Measurements from ENCODE around the gene WIF1.

WIF1 gene

GRCh38 chr12:65106948-65107347 is 14.2 kb downstream of the WIF1 start:
- no peak for DNase-seq (ENCODE audit: low spot score in 2 of 2)
- Mint-ChIP-seq H3K9me3 (no peaks in the 10 kb centered on the region), H3K36me3 (ENCODE audit: insufficient read depth) (no peaks in the 10 kb centered on the region), H3K27ac (ENCODE audit: low read depth) (no peak overlapping the region), H3K4me3 (no peak overlapping the region), H3K27me3 (peaks cover 22% of the 10 kb centered on the region), H3K4me1 (no peaks in the 10 kb centered on the region)
- ATAC-seq (replicated peaks; ENCODE audit: extremely low read depth, poor library complexity, severe bottlenecking), result no peak

GRCh38 chr12:65100140-65100539 is 21.0 kb downstream of the WIF1 start:
- no peak for ATAC-seq (replicated peaks; ENCODE audit: extremely low read depth, poor library complexity, severe bottlenecking)
- no peak overlapping the region for H3K4me3 Mint-ChIP-seq
- peaks cover 60% of the 10 kb centered on the region for H3K27me3 Mint-ChIP-seq
- no peaks in the 10 kb centered on the region for H3K36me3 Mint-ChIP-seq (ENCODE audit: insufficient read depth)
- H3K27ac Mint-ChIP-seq (ENCODE audit: low read depth), result no peak overlapping the region
- DNase-seq (ENCODE audit: low spot score in 2 of 2), result no peak
- H3K9me3 Mint-ChIP-seq, result no peaks in the 10 kb centered on the region
- no peaks in the 10 kb centered on the region for H3K4me1 Mint-ChIP-seq

- no peak overlapping the region for H3K27ac Mint-ChIP-seq (ENCODE audit: low read depth)
- no peak overlapping the region for H3K4me3 Mint-ChIP-seq
- ATAC-seq (replicated peaks; ENCODE audit: extremely low read depth, poor library complexity, severe bottlenecking) (no peak), DNase-seq (ENCODE audit: low spot score in 2 of 2) (no peak)
- no peaks in the 10 kb centered on the region for H3K4me1 Mint-ChIP-seq
- H3K36me3 Mint-ChIP-seq (ENCODE audit: insufficient read depth), result no peaks in the 10 kb centered on the region
- no peaks in the 10 kb centered on the region for H3K9me3 Mint-ChIP-seq
- H3K27me3 Mint-ChIP-seq, result peaks cover 70% of the 10 kb centered on the region
These were observed 21.9 kb downstream of the WIF1 start for GRCh38 chr12:65099182-65099581.

GRCh38 chr12:65098364-65098763 is 22.7 kb downstream of the WIF1 start:
- Mint-ChIP-seq H3K36me3 (ENCODE audit: insufficient read depth) (no peaks in the 10 kb centered on the region), H3K27me3 (peaks cover 73% of the 10 kb centered on the region), H3K4me1 (no peaks in the 10 kb centered on the region), H3K4me3 (no peak overlapping the region), H3K9me3 (no peaks in the 10 kb centered on the region), H3K27ac (ENCODE audit: low read depth) (no peak overlapping the region)
- DNase-seq (ENCODE audit: low spot score in 2 of 2) (no peak), ATAC-seq (replicated peaks; ENCODE audit: extremely low read depth, poor library complexity, severe bottlenecking) (no peak)

GRCh38 chr12:65094722-65095121 is 26.4 kb downstream of the WIF1 start:
- DNase-seq (ENCODE audit: low spot score in 2 of 2), result no peak
- Mint-ChIP-seq H3K4me3 (no peak overlapping the region), H3K27me3 (peaks cover 68% of the 10 kb centered on the region), H3K36me3 (ENCODE audit: insufficient read depth) (no peaks in the 10 kb centered on the region), H3K4me1 (no peaks in the 10 kb centered on the region), H3K9me3 (no peaks in the 10 kb centered on the region), H3K27ac (ENCODE audit: low read depth) (no peak overlapping the region)
- no peak for ATAC-seq (replicated peaks; ENCODE audit: extremely low read depth, poor library complexity, severe bottlenecking)

GRCh38 chr12:65093606-65094005 is 27.5 kb downstream of the WIF1 start:
- no peak overlapping the region for H3K4me3 Mint-ChIP-seq
- no peaks in the 10 kb centered on the region for H3K4me1 Mint-ChIP-seq
- no peaks in the 10 kb centered on the region for H3K36me3 Mint-ChIP-seq (ENCODE audit: insufficient read depth)
- no peak overlapping the region for H3K27ac Mint-ChIP-seq (ENCODE audit: low read depth)
- DNase-seq (ENCODE audit: low spot score in 2 of 2), result no peak
- no peaks in the 10 kb centered on the region for H3K9me3 Mint-ChIP-seq
- no peak for ATAC-seq (replicated peaks; ENCODE audit: extremely low read depth, poor library complexity, severe bottlenecking)
- peaks cover 58% of the 10 kb centered on the region for H3K27me3 Mint-ChIP-seq

GRCh38 chr12:65090461-65090860 is 30.6 kb downstream of the WIF1 start:
- Mint-ChIP-seq H3K9me3 (no peaks in the 10 kb centered on the region), H3K4me1 (no peaks in the 10 kb centered on the region), H3K4me3 (no peak overlapping the region), H3K36me3 (ENCODE audit: insufficient read depth) (no peaks in the 10 kb centered on the region), H3K27ac (ENCODE audit: low read depth) (no peak overlapping the region), H3K27me3 (peaks cover 36% of the 10 kb centered on the region)
- ATAC-seq (replicated peaks; ENCODE audit: extremely low read depth, poor library complexity, severe bottlenecking), result no peak
- no peak for DNase-seq (ENCODE audit: low spot score in 2 of 2)

- ATAC-seq (replicated peaks; ENCODE audit: extremely low read depth, poor library complexity, severe bottlenecking) (no peak), DNase-seq (ENCODE audit: low spot score in 2 of 2) (no peak)
- no peak overlapping the region for H3K4me3 Mint-ChIP-seq
- no peak overlapping the region for H3K27ac Mint-ChIP-seq (ENCODE audit: low read depth)
- H3K9me3 Mint-ChIP-seq, result no peaks in the 10 kb centered on the region
- H3K27me3 Mint-ChIP-seq, result peaks cover 37% of the 10 kb centered on the region
- no peaks in the 10 kb centered on the region for H3K4me1 Mint-ChIP-seq
- H3K36me3 Mint-ChIP-seq (ENCODE audit: insufficient read depth), result no peaks in the 10 kb centered on the region
These were observed 34.9 kb downstream of the WIF1 start for GRCh38 chr12:65086236-65086635.

- DNase-seq (ENCODE audit: low spot score in 2 of 2), result no peak
- Mint-ChIP-seq H3K27me3 (peaks cover 37% of the 10 kb centered on the region), H3K4me3 (no peak overlapping the region), H3K36me3 (ENCODE audit: insufficient read depth) (no peaks in the 10 kb centered on the region), H3K4me1 (no peaks in the 10 kb centered on the region), H3K9me3 (no peaks in the 10 kb centered on the region), H3K27ac (ENCODE audit: low read depth) (no peak overlapping the region)
- ATAC-seq (replicated peaks; ENCODE audit: extremely low read depth, poor library complexity, severe bottlenecking), result no peak
These were observed 36.5 kb downstream of the WIF1 start for GRCh38 chr12:65084579-65084978.

- Mint-ChIP-seq H3K27ac (ENCODE audit: low read depth) (no peak overlapping the region), H3K4me1 (no peaks in the 10 kb centered on the region), H3K9me3 (no peaks in the 10 kb centered on the region), H3K27me3 (peaks cover 47% of the 10 kb centered on the region), H3K4me3 (no peak overlapping the region), H3K36me3 (ENCODE audit: insufficient read depth) (no peaks in the 10 kb centered on the region)
- ATAC-seq (replicated peaks; ENCODE audit: extremely low read depth, poor library complexity, severe bottlenecking) (no peak), DNase-seq (ENCODE audit: low spot score in 2 of 2) (no peak)
These were observed 37.5 kb downstream of the WIF1 start for GRCh38 chr12:65083581-65083980.

- H3K9me3 Mint-ChIP-seq, result no peaks in the 10 kb centered on the region
These were observed 38.7 kb downstream of the WIF1 start for GRCh38 chr12:65082406-65082805.

GRCh38 chr12:65081496-65081895 is 39.6 kb downstream of the WIF1 start:
- Mint-ChIP-seq H3K27me3 (peaks cover 64% of the 10 kb centered on the region), H3K9me3 (no peaks in the 10 kb centered on the region), H3K4me1 (no peaks in the 10 kb centered on the region), H3K4me3 (no peak overlapping the region), H3K27ac (ENCODE audit: low read depth) (no peak overlapping the region), H3K36me3 (ENCODE audit: insufficient read depth) (no peaks in the 10 kb centered on the region)
- ATAC-seq (replicated peaks; ENCODE audit: extremely low read depth, poor library complexity, severe bottlenecking) (no peak), DNase-seq (ENCODE audit: low spot score in 2 of 2) (no peak)

More at GRCh38 chr12:65082406-65082805, 38.7 kb downstream of the WIF1 start:
- Mint-ChIP-seq H3K27ac (ENCODE audit: low read depth) (no peak overlapping the region), H3K27me3 (peaks cover 58% of the 10 kb centered on the region), H3K36me3 (ENCODE audit: insufficient read depth) (no peaks in the 10 kb centered on the region), H3K4me1 (no peaks in the 10 kb centered on the region), H3K4me3 (no peak overlapping the region)
- DNase-seq (ENCODE audit: low spot score in 2 of 2), result no peak
- no peak for ATAC-seq (replicated peaks; ENCODE audit: extremely low read depth, poor library complexity, severe bottlenecking)

- ATAC-seq (replicated peaks; ENCODE audit: extremely low read depth, poor library complexity, severe bottlenecking) (no peak), DNase-seq (ENCODE audit: low spot score in 2 of 2) (no peak)
- H3K4me3 Mint-ChIP-seq, result no peak overlapping the region
- H3K27ac Mint-ChIP-seq (ENCODE audit: low read depth), result no peak overlapping the region
- peaks cover 65% of the 10 kb centered on the region for H3K27me3 Mint-ChIP-seq
- H3K9me3 Mint-ChIP-seq, result no peaks in the 10 kb centered on the region
- no peaks in the 10 kb centered on the region for H3K4me1 Mint-ChIP-seq
- no peaks in the 10 kb centered on the region for H3K36me3 Mint-ChIP-seq (ENCODE audit: insufficient read depth)
These were observed 46.2 kb downstream of the WIF1 start for GRCh38 chr12:65074932-65075331.

GRCh38 chr12:65069336-65069735 is 51.8 kb downstream of the WIF1 start:
- H3K27ac Mint-ChIP-seq (ENCODE audit: low read depth), result no peak overlapping the region
- ATAC-seq (replicated peaks; ENCODE audit: extremely low read depth, poor library complexity, severe bottlenecking), result no peak
- DNase-seq (ENCODE audit: low spot score in 2 of 2), result no peak
- no peaks in the 10 kb centered on the region for H3K4me1 Mint-ChIP-seq
- H3K4me3 Mint-ChIP-seq, result no peak overlapping the region
- no peaks in the 10 kb centered on the region for H3K9me3 Mint-ChIP-seq
- H3K27me3 Mint-ChIP-seq, result peaks cover 47% of the 10 kb centered on the region
- no peaks in the 10 kb centered on the region for H3K36me3 Mint-ChIP-seq (ENCODE audit: insufficient read depth)
